KMS-11 (cell line): ENCODE results near the gene NHERF2.
"Not testable (repeated sequence)": the region's sequence is repeated elsewhere in the genome, so short reads cannot be mapped to it uniquely, and the experiment has no call there.

Experiments
- H2AFZ ChIP-seq: fragments of 200-600 bp; sonication (generic); 2 replicates; pipeline ENCODE4 v1.6.1; 2016; ENCODE audit warnings: antibody characterized with exemption, mixed run types, low read depth
- H3K27ac ChIP-seq: fragments of 200-600 bp; sonication (generic); 2 replicates; pipeline ENCODE4 v1.6.1; 2016; ENCODE audit warnings: mild to moderate bottlenecking, mixed run types
- H3K27me3 ChIP-seq: fragments of 200-600 bp; sonication (generic); 2 replicates; pipeline ENCODE4 v1.6.1; 2017; ENCODE audit warnings: mild to moderate bottlenecking, low read depth, mixed run types, moderate library complexity; ENCODE audit not compliant: insufficient read depth
- H3K36me3 ChIP-seq: fragments of 200-600 bp; sonication (generic); 2 replicates; pipeline ENCODE4 v1.6.1; 2017; ENCODE audit warnings: mild to moderate bottlenecking, mixed run types; ENCODE audit not compliant: insufficient read depth
- H3K4me1 ChIP-seq: fragments of 200-600 bp; sonication (generic); 2 replicates; pipeline ENCODE4 v1.6.1; 2016; ENCODE audit warnings: mild to moderate bottlenecking, low read depth, mixed run types; ENCODE audit not compliant: poor library complexity, severe bottlenecking
- H3K4me2 ChIP-seq: fragments of 200-600 bp; sonication (generic); 2 replicates; pipeline ENCODE4 v1.7.0; 2016; ENCODE audit warnings: mild to moderate bottlenecking, mixed run types
- H3K4me3 ChIP-seq: fragments of 200-600 bp; sonication (generic); IDR thresholded peaks from 2 replicates; pipeline ENCODE4 v1.6.1; 2017; ENCODE audit warnings: low read depth, low read length, mixed read lengths; ENCODE audit not compliant: insufficient read depth
- H3K79me2 ChIP-seq: fragments of 200-600 bp; sonication (generic); 2 replicates; pipeline ENCODE4 v1.6.1; 2016; ENCODE audit warnings: low read depth, mixed run types; ENCODE audit not compliant: insufficient read depth
- H3K9ac ChIP-seq: fragments of 200-600 bp; sonication (generic); 2 replicates; pipeline ENCODE4 v1.6.1; 2016; ENCODE audit warnings: mild to moderate bottlenecking, mixed run types
- H4K20me1 ChIP-seq: fragments of 200-600 bp; sonication (generic); 2 replicates; pipeline ENCODE4 v1.6.1; 2016; ENCODE audit warnings: mild to moderate bottlenecking, mixed run types; ENCODE audit not compliant: insufficient read depth
- TF ChIP-seq, protein P1 (sequence below): fragments of 200-600 bp; sonication (generic); conservative IDR thresholded peaks from 2 replicates; pipeline ENCODE4 v1.6.1; 2017; ENCODE audit warnings: low read depth, mild to moderate bottlenecking, antibody characterized with exemption, low read length, moderate library complexity, mixed read lengths

The NHERF2 gene

GRCh38 chr16:2031081-2031577 lies 4.4 kb downstream of the NHERF2 start:
- Histone ChIP-seq H3K4me1 (peaks cover 18% of the 10 kb centered on the region), H3K27me3 (peaks cover 12% of the 10 kb centered on the region), H2AFZ (no peak overlapping the region), H4K20me1 (no peaks in the 10 kb centered on the region), H3K4me3 (no peak overlapping the region), H3K36me3 (no peaks in the 10 kb centered on the region), H3K9ac (no peak overlapping the region), H3K27ac (no peak overlapping the region), H3K4me2 (no peak overlapping the region), H3K79me2 (no peaks in the 10 kb centered on the region)
- TF ChIP-seq, protein P1, sequence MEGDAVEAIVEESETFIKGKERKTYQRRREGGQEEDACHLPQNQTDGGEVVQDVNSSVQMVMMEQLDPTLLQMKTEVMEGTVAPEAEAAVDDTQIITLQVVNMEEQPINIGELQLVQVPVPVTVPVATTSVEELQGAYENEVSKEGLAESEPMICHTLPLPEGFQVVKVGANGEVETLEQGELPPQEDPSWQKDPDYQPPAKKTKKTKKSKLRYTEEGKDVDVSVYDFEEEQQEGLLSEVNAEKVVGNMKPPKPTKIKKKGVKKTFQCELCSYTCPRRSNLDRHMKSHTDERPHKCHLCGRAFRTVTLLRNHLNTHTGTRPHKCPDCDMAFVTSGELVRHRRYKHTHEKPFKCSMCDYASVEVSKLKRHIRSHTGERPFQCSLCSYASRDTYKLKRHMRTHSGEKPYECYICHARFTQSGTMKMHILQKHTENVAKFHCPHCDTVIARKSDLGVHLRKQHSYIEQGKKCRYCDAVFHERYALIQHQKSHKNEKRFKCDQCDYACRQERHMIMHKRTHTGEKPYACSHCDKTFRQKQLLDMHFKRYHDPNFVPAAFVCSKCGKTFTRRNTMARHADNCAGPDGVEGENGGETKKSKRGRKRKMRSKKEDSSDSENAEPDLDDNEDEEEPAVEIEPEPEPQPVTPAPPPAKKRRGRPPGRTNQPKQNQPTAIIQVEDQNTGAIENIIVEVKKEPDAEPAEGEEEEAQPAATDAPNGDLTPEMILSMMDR = no peak

DNA sequence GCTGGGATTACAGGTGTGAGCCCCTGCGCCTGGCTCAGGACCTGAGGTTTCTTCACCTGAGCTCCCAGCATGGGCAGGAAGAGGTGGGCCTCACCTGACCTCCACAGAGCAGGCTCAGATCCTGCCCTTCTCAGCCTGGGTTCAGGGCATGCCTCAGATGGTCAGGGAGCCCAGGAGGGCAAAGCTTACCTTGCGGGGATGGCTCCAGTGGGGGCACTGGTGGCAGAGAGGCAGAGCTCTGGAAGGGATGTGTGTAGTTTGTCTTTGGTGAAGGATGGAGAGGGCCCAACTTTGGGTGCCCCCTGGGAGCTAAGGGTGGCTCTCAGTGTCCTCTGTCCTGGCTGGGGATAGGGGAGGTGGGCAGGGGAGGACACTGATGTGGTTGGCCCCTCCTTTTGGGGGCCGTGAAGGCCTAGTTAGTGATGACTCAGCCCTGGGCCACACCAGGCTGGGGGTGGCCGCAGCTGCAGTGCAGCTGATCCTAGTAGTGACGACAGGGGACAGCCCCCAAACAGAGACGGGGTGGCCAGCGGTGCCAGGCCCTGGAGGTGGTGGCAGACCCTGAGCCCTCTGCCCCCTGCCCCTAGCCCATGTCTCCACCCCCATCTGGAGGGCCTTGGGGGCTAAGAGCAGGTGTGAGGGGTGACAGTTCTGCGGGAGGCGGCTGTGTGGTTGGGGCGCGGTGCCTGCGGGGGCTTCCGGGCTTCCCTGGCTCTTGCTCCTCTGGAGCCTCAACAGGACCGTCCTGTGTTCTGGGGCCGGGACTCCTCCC lies 5.8 kb downstream of the NHERF2 start:
- H3K36me3 ChIP-seq = no peaks in the 10 kb centered on the region
- no peak overlapping the region for H3K27ac ChIP-seq
- no peak overlapping the region for H3K9ac ChIP-seq
- H3K27me3 ChIP-seq = peaks cover 7% of the 10 kb centered on the region
- peaks cover 16% of the 10 kb centered on the region for H3K4me1 ChIP-seq
- H2AFZ ChIP-seq = no peak overlapping the region
- no peak overlapping the region for H3K4me3 ChIP-seq
- no peaks in the 10 kb centered on the region for H4K20me1 ChIP-seq
- TF ChIP-seq, protein P1 = no peak
- H3K4me2 ChIP-seq = peak overlapping the region; percentile 11; the same call in 1 of the 2 replicates
- H3K79me2 ChIP-seq = no peaks in the 10 kb centered on the region

DNA sequence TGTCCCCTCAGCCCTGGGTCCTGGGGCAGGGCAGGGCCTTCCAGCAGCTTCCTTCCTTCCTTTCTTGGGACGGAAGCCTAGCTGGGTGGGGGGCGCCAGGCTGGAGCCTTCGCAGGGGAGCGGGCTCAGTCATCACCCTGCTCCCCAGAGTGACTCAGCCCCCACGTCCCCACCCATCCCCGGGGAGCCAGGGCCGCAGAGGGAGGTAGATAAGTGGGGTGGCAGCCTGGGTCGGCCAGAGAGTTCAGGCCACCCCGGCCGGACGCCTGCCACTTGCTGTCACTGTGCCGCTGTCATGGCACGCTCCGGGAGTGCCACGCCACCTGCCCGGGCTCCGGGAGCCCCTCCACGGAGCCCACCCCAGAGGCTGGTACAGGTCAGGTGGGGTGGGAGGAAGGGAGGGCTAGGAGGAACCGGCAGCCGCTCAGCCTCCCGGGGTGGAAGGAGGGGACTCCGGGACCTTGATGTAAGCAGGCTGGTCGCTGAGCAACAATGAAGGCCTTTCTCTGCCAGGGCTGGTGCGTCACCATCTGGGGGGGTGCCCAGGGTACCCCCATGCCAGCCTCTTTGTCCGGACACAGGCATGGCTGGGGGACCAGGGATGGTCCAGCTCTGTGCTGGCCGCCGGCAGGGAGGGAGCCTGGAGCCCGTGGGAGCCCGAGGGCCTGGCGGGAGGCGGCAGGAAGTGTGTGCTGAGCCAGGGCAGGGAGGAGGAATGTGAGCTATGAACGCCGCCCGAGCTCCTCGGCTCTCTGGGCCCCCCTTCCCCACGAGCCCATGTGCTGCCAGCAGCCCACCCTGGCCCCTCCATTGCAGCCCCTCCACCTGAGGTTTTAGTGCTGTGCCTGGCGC lies 6.6 kb downstream of the NHERF2 start:
- TF ChIP-seq, protein P1 = no peak
- H3K36me3 ChIP-seq = no peaks in the 10 kb centered on the region
- H3K4me2 ChIP-seq = no peak overlapping the region
- no peaks in the 10 kb centered on the region for H4K20me1 ChIP-seq
- no peak overlapping the region for H3K4me3 ChIP-seq
- no peak overlapping the region for H3K9ac ChIP-seq
- no peaks in the 10 kb centered on the region for H3K27me3 ChIP-seq
- H3K4me1 ChIP-seq = peaks cover 14% of the 10 kb centered on the region
- no peak overlapping the region for H2AFZ ChIP-seq
- H3K79me2 ChIP-seq = no peaks in the 10 kb centered on the region
- H3K27ac ChIP-seq = no peak overlapping the region

GRCh38 chr16:2033909-2034695 lies 7.4 kb downstream of the NHERF2 start:
- not testable (repeated sequence) for H3K9ac ChIP-seq, H2AFZ ChIP-seq, H3K36me3 ChIP-seq, H3K27me3 ChIP-seq, H3K4me3 ChIP-seq, H3K27ac ChIP-seq, H4K20me1 ChIP-seq, H3K4me2 ChIP-seq, H3K79me2 ChIP-seq
- peaks cover 14% of the 10 kb centered on the region for H3K4me1 ChIP-seq
